Mononuclear cell (primary cell): ENCODE results near the gene MMP27. TPM values are rescaled to one million over a fixed set of nuclear protein-coding genes. Genes with fewer than 3 reads are reported as not detected.

Source experiments
- H3K27me3 ChIP-seq: 2 replicates; pipeline ENCODE4 v1.6.0; 2011; ENCODE audit warnings: low read length, control low read depth; ENCODE audit not compliant: insufficient read depth
- H3K4me1 ChIP-seq: 2 replicates; pipeline ENCODE4 v1.5.1; 2011; ENCODE audit warnings: mild to moderate bottlenecking, low read length, control low read depth; ENCODE audit not compliant: insufficient read depth
- H3K4me3 ChIP-seq: 2 replicates; pipeline ENCODE4 v1.5.1; 2011; ENCODE audit warnings: mild to moderate bottlenecking, low read length, moderate library complexity
- H3K9me3 ChIP-seq: 2 replicates; pipeline ENCODE4 v1.5.1; 2011; ENCODE audit warnings: low read depth, mild to moderate bottlenecking, control low read depth, low read length
- total RNA-seq: library from RNA; depleted of rRNA; stranded (reverse); fragments of >200 nt; gene quantifications from one replicate; pipeline ENCODE4 v1.2.3, GENCODE V29; 2012

MMP27 gene
- total RNA-seq, 1 donor: not detected

DNA sequence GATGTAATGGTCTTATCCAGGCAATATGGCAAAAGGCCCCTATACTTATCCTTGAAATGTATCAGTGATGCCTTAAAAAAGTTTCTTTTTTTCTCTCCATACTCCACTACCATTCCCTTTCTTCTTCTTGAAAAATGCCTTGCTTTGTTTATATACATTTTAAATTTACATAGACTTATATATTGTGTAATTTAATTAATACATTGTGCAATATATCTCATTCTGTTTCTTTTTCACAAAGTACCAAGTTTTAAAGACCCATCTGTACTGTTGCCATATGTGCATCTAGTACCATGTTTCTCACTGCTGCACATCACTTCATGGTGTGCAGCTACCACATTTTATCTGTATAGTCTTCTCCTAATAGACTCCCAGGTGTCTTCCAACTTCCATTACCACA, 11.7 kb upstream of the MMP27 start:
- H3K9me3 ChIP-seq: no peaks in the 10 kb centered on the region
- H3K4me1 ChIP-seq: peaks cover 21% of the 10 kb centered on the region
- H3K4me3 ChIP-seq: no peak overlapping the region
- peaks cover 2% of the 10 kb centered on the region for H3K27me3 ChIP-seq

- Histone ChIP-seq H3K4me1 (peaks cover 22% of the 10 kb centered on the region), H3K27me3 (peaks cover 2% of the 10 kb centered on the region), H3K4me3 (no peak overlapping the region), H3K9me3 (no peaks in the 10 kb centered on the region)
These were observed 11.0 kb upstream of the MMP27 start for GRCh38 chr11:102716527-102716926.

- Histone ChIP-seq H3K4me3 (no peak overlapping the region), H3K9me3 (no peaks in the 10 kb centered on the region), H3K4me1 (peaks cover 41% of the 10 kb centered on the region), H3K27me3 (peaks cover 2% of the 10 kb centered on the region)
These were observed 6.6 kb upstream of the MMP27 start for GRCh38 chr11:102712137-102712536.

DNA sequence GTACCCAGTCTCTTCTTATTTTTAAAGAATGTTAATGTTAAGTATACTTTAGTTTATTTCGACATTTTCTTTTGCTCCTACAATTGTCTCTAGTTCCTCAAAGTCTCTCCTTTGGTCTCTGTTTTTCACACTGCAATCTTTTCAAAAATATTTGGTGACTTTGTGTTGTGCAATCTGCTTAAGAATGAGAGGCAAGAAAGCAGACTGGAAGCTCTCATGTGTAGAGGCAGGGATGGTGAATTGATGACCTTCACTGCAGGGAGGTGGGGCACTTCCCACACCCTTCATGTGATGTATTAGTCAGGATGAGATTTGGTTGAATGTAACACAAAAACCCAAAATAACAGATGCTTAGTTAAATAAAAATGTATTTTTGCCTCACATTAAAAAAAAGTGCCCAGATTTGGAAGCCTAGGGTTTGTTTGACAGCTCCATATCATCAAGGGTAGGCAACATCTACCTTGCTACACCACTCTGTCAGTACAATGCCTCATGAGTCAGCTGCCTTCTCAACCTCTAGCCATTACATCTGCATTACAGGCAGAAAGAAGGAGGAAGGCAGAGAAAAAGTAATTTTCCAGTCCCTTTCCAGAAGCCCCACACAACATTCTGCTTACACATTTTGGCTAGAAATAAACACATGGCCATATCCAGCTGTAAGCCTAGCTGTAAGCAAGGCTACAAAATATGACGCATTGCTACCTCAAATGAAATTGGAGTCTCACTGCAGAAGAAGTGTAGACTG, 3.8 kb upstream of the MMP27 start:
- Histone ChIP-seq H3K27me3 (peaks cover 2% of the 10 kb centered on the region), H3K9me3 (no peaks in the 10 kb centered on the region), H3K4me3 (no peak overlapping the region), H3K4me1 (peaks cover 28% of the 10 kb centered on the region)

GRCh38 chr11:102708654-102709053, 3.1 kb upstream of the MMP27 start:
- Histone ChIP-seq H3K9me3 (no peaks in the 10 kb centered on the region), H3K4me3 (no peak overlapping the region), H3K27me3 (peaks cover 2% of the 10 kb centered on the region), H3K4me1 (peaks cover 28% of the 10 kb centered on the region)

- Histone ChIP-seq H3K27me3 (no peaks in the 10 kb centered on the region), H3K4me3 (no peak overlapping the region), H3K4me1 (peaks cover 11% of the 10 kb centered on the region), H3K9me3 (no peaks in the 10 kb centered on the region)
These were observed 728 bp downstream of the MMP27 start for GRCh38 chr11:102704841-102705240.

GRCh38 chr11:102703826-102704493, 1.6 kb downstream of the MMP27 start:
- H3K27me3 ChIP-seq: no peaks in the 10 kb centered on the region
- H3K4me1 ChIP-seq: peaks cover 3% of the 10 kb centered on the region
- no peaks in the 10 kb centered on the region for H3K9me3 ChIP-seq
- no peak overlapping the region for H3K4me3 ChIP-seq

DNA sequence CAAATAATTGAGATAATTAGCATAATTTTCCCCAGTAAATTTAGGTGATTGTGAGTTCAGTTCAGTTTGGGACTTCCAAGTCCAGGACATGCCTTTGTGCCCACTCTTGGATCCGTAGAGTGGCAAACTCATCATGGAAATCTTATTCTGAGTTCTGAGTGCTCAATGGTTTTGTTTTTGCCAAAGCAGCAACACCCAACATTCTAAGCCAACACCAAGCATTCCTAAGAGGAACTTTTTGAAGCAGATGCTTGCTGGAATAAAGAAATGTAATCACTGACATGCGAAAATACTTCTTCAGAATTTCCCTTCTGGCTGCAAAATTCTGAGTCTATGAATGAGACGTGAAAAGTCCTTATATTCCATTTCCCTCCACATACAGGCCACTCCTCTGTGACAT, 10.4 kb downstream of the MMP27 start:
- H3K9me3 ChIP-seq: no peaks in the 10 kb centered on the region
- no peaks in the 10 kb centered on the region for H3K4me1 ChIP-seq
- no peak overlapping the region for H3K4me3 ChIP-seq
- peaks cover 6% of the 10 kb centered on the region for H3K27me3 ChIP-seq

DNA sequence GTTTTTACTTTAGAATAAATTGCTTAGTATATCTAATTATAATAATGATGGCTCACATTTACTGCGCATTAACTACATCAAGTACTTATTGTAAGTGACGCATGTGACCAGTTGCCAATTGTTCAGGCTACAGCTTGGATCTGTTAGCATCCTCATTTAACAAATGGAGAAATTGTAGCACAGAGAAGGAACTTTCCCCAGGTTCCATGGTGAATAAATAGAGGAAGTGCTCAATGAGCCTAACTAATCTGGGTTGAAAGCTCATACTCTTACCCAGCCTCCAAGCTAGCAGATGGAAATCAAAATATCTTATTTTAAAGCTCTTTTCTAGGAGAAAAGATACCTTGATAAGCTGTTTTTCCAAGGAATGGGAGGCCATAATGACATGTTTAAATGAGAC, 19.8 kb downstream of the MMP27 start:
- H3K9me3 ChIP-seq: no peaks in the 10 kb centered on the region
- peaks cover 1% of the 10 kb centered on the region for H3K27me3 ChIP-seq
- H3K4me3 ChIP-seq: no peak overlapping the region
- peaks cover 15% of the 10 kb centered on the region for H3K4me1 ChIP-seq

DNA sequence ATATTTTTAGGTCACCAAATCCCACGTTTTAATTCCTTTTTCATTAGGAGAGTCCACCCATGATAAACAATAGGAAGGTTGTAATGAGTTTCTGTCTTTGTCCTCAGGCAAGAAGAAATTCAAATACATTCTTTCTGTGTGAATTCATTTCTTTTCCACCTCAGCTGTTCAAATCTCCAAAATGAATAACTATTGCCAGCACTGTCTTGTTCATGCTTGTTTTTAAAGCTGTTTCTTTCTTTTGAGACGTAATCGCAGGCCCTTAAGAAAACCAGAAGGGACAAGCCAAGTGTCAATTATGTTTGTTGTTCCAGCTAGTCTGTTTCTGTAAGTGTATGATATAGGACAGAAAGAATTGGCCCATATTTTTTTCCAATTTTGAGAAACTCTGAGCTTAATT, 20.2 kb downstream of the MMP27 start:
- H3K27me3 ChIP-seq: no peaks in the 10 kb centered on the region
- no peaks in the 10 kb centered on the region for H3K9me3 ChIP-seq

GRCh38 chr11:102683277-102683676, 22.3 kb downstream of the MMP27 start:
- Histone ChIP-seq H3K4me1 (peaks cover 28% of the 10 kb centered on the region), H3K9me3 (no peaks in the 10 kb centered on the region), H3K27me3 (no peaks in the 10 kb centered on the region), H3K4me3 (no peak overlapping the region)

More for the DNA sequence above, 20.2 kb downstream of the MMP27 start:
- H3K4me3 ChIP-seq: no peak overlapping the region
- peaks cover 18% of the 10 kb centered on the region for H3K4me1 ChIP-seq

GRCh38 chr11:102680945-102681344, 24.6 kb downstream of the MMP27 start:
- Histone ChIP-seq H3K4me1 (peaks cover 25% of the 10 kb centered on the region), H3K4me3 (no peak overlapping the region), H3K27me3 (no peaks in the 10 kb centered on the region), H3K9me3 (no peaks in the 10 kb centered on the region)

DNA sequence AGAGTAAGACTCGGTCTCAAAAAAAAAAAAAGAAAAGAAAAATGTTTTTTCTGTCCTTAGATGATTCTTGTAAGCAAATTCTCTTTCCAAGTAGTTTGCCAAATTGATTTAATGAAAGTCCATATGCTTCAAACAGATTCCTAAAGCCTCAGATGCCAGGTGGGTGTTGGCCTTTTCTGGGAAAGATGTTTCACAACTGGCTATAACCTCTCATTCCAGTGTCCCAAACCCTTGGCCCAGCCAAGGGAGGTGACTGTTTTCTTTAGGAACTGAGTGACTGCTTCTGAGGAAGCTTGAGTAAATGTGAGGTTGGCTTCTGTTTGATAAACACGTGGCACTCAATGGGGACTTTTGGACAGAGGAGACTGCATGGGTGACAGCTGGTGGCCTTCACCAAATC, 27.5 kb downstream of the MMP27 start:
- H3K4me1 ChIP-seq: peaks cover 18% of the 10 kb centered on the region
- no peak overlapping the region for H3K4me3 ChIP-seq
- H3K9me3 ChIP-seq: no peaks in the 10 kb centered on the region
- no peaks in the 10 kb centered on the region for H3K27me3 ChIP-seq

DNA sequence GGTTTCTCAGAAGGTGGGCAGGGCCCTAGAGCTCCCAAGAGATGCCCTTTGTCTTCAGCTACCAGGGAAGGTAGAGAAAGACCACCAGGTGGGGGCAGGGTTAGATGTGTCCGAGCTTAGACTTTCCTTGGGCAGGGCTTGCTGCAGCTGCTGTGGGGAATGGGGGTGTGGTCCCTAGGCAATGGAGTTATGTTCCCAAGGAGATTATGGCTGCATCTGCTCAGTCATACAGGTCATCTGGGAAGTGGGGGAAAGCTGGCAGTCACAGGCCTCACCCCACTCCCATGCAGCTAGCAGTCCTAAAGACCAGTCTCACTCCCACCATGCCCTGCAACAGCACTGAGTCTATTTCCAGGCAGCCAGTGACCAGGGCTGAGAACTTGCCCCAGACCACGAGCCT, 29.5 kb downstream of the MMP27 start:
- Histone ChIP-seq H3K4me1 (peaks cover 16% of the 10 kb centered on the region), H3K9me3 (no peaks in the 10 kb centered on the region), H3K27me3 (no peaks in the 10 kb centered on the region), H3K4me3 (no peak overlapping the region)

DNA sequence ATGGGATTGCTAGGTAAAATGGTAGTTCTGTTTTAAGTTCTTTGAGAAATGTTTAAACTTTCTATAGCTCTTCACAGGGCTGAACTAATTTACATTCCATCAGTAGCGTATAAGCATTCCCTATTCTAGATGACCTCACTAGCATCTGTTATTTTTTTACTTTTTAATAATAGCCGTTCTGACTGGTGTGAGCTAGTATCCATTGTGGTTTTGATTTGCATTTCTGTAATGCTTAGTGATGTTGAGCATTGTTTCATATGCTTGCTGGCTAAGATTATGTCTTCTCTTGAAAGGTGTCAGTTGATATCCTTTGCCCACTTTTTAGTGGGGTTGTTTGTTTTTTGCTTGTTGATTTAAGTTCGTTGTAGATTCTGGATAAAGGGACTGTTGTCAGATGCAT, 35.9 kb downstream of the MMP27 start:
- Histone ChIP-seq H3K27me3 (no peaks in the 10 kb centered on the region), H3K4me3 (no peak overlapping the region), H3K9me3 (no peaks in the 10 kb centered on the region), H3K4me1 (no peaks in the 10 kb centered on the region)
